NOMO-1 treated with dmso at 0.1 percent for 144 hours (cell line): Measurements from ENCODE around the gene PLXNA4.

ENCODE experiments used
- DNase-seq: peaks from one replicate; lab custom pipeline; 2025; ENCODE audit not compliant: unreplicated experiment; lab: John Stamatoyannopoulos, UW

The PLXNA4 gene

DNA sequence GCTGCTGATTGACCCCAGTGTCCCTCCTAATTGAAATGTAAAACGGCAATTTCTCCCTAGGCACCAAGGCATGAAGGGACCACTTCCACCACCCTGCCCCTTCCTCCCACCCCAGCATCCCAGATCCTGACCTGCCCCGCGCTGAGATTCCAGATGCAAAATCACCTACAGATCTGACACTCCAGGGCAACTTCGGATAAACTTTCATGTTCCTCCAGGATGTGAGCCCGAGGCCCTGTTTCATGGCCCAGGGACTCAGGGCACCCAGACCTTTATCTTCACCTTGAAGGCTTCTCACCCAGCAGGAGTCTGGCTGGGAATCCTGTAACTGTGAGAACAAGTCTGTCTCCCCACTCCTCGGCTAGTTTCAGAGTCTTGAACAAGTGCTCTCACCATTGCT, 361.8 kb downstream of the PLXNA4 start:
- DNase-seq: no peak

DNA sequence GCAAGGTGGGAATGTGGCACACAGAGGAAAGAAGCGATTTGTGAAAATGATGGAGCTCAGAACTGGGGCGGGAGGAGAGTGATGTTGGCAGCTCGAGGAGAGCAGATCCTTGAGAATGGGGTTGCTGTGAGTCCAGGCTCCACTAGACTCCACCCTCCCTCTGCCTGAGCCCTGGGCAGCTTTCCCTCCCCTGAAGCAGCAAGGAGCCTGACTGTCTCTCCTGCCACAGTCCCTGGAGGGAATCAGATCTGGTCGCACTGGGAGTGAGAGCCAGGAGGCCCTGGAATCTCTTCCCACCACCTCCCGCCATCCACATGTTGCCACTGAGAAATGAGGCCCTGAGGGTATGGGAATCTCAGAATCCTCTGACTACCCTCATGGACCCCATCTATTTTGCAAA, 362.7 kb downstream of the PLXNA4 start:
- no peak for DNase-seq

DNA sequence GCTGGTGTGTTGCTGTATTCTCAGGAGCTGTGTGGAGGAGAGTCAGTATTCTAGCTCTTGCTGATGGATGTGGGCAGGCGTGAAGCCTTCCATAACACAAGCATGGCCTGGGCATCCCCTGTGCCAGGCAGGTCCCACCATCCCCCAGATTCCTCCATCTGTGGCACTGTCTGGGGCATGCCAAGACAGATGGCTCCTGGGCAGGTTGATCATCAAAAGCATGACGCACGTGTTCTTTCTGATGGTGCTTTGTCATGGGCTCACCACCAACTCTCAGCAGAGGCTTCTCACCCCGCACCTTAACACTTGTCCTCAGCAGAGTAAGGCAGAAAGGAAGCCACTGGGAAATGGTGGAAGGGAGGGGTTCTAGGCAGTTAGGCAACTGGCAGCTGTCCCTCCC, 364.3 kb downstream of the PLXNA4 start:
- DNase-seq: no peak

DNA sequence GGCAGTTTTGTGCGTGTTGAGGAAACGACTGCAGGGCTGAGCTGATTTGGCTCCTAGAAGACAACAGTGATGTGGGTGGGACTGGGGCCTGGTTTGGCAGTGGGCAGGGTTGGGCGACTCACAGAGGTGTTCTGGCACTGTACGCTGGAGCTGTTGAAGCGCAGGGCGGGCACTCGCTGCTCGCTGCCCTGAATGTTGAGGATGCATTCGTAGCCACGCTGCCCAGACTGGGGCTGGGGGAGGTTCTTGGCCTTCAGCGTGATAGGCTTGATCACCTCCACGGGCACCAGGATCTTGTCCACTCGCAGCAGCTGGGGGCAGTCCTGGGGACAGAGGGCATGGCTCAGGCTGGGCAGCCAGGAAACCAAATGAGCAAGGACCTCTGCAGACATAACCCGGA, 365.4 kb downstream of the PLXNA4 start:
- DNase-seq: no peak

DNA sequence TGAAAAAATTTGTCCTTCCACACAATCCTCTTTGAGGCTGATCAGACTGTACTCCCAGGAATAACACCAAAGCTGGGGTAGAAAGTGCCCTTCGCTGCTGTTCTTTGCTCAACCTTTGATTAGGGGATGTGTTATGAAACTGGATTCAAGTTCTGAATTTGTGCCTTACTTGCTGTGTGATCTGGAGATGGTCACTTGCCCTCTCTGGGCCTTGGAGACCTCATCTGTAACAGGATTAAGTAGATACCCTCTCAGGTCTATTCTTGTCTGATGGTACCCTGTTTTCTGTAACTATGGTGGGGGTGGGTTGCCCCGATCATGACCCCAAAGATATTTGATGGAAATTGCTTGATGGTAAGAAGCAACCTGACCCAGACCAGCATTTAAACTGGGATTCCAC, 368.5 kb downstream of the PLXNA4 start:
- no peak for DNase-seq

DNA sequence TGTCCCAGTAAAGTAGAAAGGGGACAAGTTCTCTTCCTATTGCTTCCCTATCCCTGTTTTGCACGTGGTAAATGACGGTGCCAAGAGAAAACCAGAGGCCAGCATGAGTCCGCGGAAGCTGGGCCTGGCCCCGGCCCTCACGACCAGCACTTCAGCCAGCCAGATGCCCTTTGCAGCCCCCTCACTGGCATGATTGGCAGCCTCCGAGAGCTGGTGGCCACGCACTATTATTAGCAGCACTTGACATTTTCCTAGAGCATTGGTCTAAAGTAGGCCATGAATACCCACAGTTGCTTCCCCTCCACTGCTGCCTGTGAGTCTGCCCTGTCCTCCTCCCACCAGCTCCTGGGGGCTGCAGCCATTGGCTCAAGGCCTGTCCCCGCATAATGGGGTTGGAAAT, 369.1 kb downstream of the PLXNA4 start:
- no peak for DNase-seq

DNA sequence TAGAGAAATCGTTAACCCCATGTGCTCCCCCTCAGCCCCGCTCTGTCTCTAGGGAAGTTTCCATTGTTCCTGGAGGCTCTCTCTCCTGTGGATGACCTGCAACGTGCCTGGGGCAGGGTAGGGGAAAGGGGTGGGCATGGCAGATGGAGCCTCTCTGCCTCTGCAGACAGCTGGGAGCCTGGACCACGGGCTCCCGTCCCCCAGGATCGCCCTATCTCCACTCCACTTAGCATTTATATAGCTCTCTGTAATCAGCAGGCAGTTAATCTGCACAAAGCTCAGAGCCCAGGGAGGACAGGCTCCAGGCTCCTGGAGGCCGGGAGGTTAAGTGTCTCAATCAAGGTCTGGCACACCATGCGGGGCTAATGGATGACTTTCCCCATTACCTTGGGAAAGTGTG, 369.7 kb downstream of the PLXNA4 start:
- no peak for DNase-seq

DNA sequence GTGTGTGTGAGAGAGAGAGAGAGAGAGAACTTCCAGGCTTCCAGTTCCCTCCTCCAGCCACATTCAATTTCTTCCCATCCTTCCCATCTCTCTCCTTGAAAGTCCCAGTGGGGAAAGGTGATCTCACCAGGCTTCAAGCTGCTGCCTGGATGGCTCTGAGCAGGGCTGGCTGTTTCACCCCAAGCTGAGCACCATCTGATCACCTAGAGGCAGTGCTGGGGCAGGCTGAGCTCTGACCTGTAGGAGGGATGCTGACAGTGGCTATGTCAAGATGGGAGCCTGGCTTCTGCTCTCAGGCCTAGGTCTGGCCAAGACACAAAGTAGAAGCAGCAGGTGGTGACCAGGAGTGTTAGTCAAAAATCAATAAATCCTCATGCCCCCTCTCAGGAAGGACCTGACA, 370.8 kb downstream of the PLXNA4 start:
- DNase-seq: no peak

DNA sequence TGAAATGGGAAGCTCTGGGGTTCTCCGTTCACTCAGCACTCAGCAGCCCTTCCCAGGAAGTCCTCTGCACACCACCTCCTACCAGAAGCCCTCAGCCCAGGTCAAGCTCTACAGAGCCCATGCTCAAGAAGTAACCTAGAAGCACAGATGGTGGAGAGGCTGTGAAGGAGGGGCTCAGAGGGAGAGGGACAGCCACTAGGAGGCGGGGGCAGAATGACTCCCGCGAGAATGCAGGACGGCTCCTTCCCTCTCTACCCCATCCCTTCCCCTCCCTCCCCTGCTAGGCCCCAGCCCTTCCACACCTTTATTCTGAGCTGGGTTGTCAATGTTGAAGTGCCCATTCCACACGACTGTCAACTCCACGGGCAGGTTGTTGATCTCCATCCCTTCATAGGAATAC, 373.2 kb downstream of the PLXNA4 start:
- no peak for DNase-seq

DNA sequence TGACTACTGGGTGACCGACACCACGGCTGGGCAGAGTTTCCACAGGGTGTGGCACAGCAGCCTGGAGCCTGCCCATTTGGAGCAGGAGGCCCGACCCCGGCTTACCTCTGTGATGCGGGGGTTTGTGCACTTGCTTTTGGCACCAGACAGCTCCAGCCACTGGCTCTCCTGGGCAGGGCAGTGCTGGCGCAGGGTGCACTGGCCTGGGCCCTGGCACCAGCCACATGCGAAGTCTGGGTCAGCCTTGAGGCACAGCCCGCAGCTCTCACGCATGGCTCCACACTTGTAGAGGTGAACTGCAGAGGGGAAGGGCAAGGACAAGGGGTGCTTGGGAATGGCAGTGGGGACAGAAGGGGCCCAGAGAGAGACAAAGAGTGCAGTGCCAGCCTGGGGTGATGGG, 373.7 kb downstream of the PLXNA4 start:
- no peak for DNase-seq

DNA sequence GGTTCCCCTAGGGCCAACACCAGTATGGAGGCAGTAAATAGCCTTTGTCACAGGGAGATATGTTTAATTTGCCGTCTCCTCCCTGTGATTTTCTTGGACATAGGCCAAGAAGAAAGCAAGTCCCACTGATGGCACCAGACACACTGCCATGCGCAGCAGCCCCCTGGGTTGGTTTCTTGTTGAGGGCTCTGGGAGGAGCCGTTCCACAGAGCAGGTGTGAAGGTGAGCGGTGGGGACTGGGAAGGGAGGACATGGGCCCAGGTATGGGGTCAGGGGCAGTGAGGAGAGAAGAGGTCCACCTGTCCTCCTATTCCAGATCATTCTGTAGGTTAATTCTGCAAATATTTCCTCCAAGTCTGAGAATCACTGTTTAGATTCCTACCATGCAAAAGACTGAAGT, 376.1 kb downstream of the PLXNA4 start:
- no peak for DNase-seq

DNA sequence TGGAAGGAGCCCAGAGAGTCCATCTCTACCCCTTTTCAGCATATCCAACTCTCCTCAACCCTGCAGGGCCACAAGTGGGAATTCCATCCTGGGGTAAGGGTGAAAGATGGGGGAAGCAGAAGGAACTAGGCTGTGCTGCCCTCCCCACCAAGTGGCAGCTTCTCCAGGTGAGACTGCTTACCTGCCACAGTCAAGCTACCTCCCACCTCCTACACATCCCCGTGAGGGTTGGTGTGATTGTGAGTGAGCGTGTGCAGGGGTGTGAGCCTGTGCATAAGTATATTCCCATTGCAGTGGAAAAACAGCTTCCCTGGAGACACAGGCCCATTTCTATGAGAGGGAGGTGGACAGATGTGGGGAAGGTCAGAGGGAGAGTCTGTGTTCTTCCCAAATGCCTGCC, 376.6 kb downstream of the PLXNA4 start:
- DNase-seq: no peak

DNA sequence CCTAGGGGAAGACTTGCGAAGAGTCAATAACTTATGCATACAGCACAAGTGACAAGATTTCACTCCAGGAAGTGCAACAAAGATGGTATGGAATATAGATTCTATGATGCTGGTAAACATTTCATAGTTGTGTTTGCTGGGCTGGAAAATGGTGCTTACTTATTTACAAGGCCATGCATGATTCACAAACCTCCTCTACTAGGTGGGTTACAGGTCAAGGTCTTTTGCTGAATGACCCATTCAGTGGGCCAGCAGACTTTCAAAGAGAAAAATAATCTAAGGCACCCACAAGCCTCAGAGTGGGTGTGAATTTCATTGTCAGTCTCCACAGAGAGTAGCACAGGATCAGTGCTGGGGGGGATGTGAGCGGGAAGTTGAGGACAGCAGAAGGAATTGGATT, 378.5 kb downstream of the PLXNA4 start:
- no peak for DNase-seq

DNA sequence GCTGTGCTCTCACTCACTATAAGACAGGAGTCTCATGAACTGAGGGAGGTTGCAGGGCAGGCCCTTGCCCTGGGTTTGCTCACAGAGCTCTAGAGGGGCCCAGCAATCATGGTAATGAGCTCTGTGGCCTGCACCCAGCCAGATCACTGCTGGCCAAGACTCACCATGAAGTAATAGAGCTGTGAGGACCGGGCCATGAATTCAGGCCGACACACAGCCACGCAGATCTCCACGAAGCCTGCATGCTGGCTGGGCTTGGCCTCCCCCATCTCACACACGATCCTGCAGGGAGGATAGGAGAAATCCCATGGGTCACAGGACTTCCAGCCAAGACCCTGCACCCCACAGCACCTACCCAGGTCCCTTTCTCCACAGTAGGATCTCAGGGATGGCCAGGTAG, 382.4 kb downstream of the PLXNA4 start:
- DNase-seq: no peak

DNA sequence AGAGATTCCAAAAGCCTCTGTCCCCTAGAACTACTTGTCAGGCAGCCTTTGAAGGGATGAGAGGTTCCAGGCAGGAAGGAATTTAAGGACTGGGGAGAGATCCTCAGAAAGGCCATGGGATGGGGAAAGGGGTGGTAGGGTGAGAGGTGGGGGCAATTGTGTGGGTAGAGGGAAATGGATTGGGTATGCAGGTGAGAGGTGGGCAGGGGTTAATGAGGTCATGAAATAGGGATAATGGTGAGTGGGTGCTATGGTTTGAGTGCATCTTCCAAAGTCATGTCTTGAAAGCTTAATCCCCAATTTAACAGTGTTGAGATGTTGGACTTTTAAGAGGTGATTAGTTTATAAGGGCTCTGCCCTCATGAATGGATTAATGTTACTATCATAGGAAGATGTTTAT, 383.5 kb downstream of the PLXNA4 start:
- DNase-seq: no peak

DNA sequence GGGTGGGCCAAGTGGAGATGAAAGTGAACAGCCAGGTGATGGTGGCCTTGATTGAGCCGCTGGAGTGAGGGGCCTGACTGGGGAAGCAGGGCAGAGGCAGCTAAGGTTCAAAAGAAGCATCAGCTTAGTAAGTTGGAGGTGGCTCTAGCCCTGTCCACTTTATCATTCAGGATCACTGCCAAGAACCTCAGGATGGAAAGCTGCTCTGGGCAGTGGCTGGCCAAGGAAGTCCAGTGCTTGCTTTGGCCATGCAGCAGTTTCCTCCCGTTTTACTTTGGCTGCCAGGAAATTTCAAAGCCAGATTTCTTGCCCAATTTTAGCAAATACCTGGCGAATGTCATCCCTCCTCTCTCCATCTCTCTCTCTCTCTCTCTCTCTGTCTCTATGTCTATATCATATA, 384.9 kb downstream of the PLXNA4 start:
- DNase-seq: no peak

DNA sequence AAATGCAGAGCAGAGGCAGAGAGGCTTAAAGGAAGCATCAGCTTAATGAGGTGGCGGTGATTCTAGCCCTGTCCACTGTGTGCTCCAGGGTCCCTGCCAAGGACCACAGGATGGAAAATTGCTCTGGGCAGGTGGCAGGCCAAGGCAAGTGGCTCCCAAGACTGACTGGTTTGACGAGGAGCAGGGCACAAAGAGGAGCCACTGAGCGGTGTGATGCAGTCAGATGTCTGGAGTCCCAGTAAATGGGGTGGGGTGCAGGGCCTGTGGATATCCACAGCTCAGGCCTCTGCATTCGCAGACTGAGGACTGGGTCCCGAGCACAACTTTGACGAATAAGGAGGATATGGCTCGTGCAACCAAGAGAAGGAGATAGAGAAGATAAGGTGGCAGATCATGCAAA, 385.6 kb downstream of the PLXNA4 start:
- no peak for DNase-seq

DNA sequence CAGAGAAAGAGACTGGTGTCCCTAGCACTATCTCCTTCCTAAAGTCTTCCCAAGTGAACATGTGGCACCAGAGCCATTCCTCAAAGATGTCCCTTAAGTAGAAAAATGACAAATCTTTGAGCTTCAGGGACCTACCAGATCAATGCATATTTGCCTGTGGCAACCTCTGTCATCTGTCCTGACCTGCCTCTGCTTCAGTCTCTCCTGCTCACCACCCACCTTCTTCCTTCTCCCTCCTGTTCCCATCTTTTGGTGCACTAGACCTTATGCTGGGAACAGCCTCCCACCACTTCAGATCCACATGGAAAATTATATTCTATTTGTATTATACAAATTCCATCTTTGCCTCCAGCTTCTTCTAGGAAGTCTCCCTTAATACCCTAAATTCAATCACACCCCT, 386.4 kb downstream of the PLXNA4 start:
- DNase-seq: no peak

DNA sequence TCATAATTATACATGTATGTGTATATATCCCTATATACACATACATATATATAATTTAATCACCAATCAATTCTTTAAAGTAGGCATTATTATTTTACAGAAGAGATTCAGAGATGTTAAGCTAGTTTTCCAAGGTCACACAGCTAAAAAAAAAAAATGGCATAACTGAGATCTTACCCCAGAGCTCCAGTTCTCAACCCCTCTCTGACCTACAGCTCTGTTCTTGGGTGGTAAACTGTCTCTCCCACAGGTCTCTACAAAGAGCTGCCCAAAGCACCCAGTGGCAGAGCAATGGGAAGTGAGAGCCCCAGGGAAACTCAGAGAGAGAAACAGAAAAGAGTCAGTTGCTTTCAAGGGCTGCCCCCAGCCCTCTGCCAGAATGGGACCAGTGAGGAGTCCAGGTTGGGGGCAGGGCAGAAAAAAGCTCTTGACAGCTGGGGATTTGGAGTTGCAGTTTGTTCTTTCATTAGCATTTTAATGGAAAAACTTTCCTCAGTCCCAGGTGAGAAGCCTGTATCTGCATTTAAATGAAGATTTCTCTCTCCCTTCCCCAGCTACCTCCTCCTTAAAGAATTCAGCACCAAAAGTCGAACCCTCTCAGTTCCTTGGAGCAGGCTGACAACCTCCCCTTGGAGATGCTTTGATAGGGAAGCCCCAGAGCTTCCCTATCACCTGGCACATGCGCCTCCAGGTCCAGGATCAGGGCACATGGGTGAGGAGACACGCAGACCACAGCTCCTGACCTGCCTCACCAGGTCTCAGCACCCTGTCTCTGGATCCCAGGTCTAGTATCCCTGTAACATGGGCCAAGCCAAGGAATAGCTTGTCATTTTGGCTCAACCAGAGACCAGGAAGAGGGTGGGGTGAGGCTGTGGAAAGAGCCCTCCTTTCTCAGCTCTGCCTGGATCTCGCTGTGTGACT, 388.1 kb downstream of the PLXNA4 start:
- DNase-seq: no peak

DNA sequence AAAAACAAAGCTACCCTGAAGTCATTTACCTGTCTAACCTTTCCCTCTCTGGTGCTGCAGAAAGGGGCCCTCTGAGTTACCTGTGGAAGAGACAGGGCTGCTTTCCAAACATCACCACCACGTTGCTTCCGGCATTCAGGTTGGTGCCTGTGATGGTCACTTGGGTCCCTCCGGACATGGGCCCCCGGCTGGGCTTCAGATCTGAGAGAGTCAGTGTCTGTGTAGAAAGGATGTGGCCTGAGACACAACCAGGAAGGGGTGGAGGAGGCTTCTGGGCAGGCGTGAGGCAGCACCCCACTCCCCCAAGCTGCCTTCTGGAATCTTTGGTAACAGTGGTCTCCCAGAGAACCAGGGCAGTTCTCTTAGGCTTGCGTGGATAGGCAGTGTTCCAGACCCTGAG, 388.9 kb downstream of the PLXNA4 start:
- no peak for DNase-seq

DNA sequence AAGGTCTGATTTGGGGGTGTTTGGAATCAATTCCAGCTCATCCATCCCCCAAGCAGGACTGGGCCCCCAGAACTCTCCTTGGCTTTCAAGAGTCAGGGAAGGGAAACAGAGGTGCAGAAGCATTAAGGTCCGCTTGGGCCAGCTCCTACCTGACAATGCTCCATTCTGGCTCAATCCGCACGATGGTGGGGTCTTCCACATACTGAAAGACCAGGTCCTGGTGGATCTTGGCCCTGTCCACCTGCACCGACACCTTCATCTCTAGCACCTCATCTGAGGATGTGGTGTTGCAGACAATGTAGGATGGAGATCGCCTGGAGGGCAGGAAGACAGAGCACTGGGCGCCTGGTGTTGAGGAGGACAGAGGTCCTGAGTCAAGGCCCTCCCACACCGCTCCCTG, 391.1 kb downstream of the PLXNA4 start:
- DNase-seq: no peak

DNA sequence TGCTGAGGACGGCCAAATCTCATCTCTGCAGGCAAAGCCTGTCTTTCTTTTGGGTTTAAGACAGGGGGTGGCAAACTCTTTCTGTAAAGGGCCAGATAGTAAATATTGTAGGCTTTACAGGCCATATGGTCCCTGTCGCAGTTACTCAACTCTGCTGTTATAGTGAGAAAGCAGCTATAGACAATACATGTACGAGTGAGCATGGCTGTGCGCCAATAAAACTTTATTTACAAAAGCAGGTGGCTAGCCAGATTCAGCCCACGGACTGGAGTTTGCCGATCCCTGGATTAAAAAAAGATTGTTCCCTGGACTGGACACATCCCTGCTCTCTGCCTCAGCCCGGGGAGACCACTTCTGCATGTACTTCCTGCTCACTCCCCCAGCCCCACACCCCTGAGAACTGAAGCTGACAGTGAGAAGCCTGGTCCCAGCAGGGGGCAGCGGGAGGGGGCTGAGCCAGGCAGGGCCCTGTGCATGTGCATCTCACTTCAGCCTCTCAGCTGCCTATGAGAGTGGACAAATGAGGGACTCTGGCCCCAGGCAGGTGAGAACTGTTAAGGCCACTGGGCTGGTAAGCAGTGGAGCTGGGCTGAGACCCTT, 392.4 kb downstream of the PLXNA4 start:
- DNase-seq: no peak

DNA sequence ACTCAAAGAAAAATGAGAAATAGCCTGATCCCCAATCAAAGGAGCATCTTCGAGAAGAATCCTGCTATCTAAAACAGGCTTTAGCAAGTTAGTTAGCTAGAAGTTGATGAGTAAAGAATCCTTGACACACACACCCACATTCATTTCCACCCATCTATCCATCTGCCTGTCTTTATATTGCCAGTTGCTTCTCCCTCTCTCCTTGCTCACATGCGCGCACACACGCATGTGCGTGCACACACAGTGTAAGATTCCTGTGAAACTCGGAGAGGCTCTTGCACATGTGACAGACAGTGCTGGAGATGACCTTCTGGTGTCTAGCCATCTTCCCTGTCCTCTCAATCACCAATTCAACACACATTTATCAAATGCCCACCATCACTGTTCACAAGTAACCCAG, 393.3 kb downstream of the PLXNA4 start:
- no peak for DNase-seq
